SU-DHL-6 (cell line): Measurements from ENCODE around the gene C10orf71.

Experiments used
- CTCF ChIP-seq: fragments of 200-600 bp; sonication (generic); IDR thresholded peaks from one replicate; pipeline ENCODE4 v1.5.1; 2017; ENCODE audit warnings: antibody characterized with exemption, mild to moderate bottlenecking, low read length, moderate library complexity; ENCODE audit not compliant: insufficient read depth, poor library complexity, severe bottlenecking
- EZH2phosphoT487 ChIP-seq: fragments of 200-600 bp; sonication (generic), shearing (Covaris generic); conservative IDR thresholded peaks from 2 replicates; pipeline ENCODE4 v1.6.1; 2018; ENCODE audit warnings: mild to moderate bottlenecking, antibody characterized with exemption, low read length, moderate library complexity, mixed read lengths

GRCh38 chr10:49331431-49331830, 32.5 kb downstream of the C10orf71 start:
- TF ChIP-seq CTCF (no peak), EZH2phosphoT487 (no peak)
